Measurements from ENCODE around the gene RALGPS2.

DNA sequence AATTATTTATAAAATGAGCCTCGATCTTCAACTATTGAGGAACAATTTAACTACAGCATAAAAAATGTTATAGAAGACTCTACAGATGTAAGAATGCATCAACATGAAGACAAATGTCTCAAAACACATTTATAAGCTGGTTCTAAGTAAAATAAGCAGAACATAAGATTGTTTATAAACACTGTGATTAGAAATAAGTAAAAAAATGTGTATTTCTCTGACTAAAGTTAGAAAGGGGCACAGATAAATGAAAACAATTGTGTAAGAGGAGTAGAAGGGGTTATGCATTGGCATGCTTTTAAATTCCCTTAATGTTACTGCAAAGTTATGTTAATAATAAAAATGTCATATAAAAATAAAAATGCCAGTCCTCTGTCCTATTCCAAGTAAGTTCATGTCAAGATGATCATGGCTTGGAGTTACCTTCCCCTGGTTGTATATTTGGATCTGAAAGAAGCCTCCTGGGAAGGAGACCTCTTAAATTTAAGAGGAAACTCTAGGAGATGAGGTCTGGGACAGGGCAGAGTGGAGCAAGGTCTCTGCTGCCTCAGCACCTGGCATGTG, 230.4 kb downstream of the RALGPS2 start:
- TF ChIP-seq, protein P1, sequence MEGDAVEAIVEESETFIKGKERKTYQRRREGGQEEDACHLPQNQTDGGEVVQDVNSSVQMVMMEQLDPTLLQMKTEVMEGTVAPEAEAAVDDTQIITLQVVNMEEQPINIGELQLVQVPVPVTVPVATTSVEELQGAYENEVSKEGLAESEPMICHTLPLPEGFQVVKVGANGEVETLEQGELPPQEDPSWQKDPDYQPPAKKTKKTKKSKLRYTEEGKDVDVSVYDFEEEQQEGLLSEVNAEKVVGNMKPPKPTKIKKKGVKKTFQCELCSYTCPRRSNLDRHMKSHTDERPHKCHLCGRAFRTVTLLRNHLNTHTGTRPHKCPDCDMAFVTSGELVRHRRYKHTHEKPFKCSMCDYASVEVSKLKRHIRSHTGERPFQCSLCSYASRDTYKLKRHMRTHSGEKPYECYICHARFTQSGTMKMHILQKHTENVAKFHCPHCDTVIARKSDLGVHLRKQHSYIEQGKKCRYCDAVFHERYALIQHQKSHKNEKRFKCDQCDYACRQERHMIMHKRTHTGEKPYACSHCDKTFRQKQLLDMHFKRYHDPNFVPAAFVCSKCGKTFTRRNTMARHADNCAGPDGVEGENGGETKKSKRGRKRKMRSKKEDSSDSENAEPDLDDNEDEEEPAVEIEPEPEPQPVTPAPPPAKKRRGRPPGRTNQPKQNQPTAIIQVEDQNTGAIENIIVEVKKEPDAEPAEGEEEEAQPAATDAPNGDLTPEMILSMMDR (IDR thresholded peaks at IDR 0.05), result no peak
- TF ChIP-seq EZH2 (IDR thresholded peaks at IDR 0.05), result no peak
- TF ChIP-seq EZH2phosphoT487 (IDR thresholded peaks at IDR 0.05), result no peak

Data from neural progenitor cell (in vitro differentiated cells).